Skeletal muscle cell (primary cell): Measurements from ENCODE around the gene LMNA.

Experiments
- DNase-seq: peaks from one replicate; pipeline ENCODE4 v3.0.0-alpha.2; 2010; ENCODE audit warnings: low read depth
- H3K4me3 ChIP-seq: 2 replicates; pipeline ENCODE4 v1.5.1; 2011; ENCODE audit warnings: low read depth, mild to moderate bottlenecking, control low read depth, low read length, moderate library complexity

The LMNA gene

DNA sequence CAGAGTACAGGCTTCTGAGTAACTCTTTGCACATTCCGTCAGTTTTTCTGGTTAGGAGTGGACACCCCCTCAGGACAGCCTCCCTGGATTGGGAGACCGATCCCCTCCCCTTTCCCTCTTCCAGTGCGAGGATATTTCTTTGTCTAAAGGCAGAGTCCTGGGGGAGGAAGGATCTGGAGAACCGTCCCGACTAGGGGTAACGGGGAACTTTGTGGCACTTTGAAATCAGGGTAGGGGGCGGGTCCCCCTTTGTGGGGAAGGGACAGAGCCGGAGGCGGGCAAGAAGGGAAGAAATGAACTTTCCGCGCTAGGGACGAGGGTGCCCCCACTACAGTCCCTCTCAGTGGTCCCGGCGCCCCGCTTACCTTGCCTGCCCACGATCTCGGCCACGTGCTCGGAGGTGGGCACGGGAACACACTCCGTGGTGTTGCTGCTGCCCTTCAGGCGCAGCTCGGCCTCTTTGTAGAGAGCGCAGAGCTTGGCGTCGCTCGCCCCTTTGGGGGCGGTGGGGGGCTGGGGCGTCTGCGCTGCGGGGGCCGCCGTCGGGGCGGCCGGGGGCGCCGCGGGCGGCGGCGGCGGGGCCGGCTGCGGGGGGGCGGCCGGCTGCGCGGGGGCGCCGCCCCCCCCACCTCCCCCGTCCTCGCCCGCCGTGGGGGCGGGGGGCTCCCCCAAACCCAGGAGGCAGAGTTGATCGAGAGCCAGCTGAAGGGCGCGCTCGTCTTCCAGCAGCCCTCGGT, 33.2 kb upstream of the LMNA start:
- no peak for DNase-seq

DNA sequence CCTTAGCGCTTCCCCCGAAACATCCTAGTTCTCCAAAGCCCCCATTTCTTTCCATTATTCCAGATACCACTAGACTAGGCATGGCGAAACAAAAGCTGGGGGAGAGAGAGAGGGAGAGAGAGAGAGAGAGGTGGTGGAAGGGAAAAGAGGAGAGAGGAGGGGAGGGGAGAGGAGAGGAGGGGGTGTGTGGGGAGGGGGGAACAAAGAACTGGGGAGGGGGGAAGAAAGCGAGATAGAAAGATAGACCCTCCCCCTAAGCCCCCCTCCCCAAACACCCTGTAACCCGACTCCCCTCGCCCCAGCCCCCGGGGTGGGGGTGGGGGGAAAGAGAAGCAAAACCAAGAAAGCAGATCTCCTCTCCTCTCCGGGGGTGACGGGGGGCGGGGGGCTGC, 32.6 kb upstream of the LMNA start:
- no peak for DNase-seq
- peak overlapping the region; percentile 85 for H3K4me3 ChIP-seq

More for the DNA sequence above, 33.2 kb upstream of the LMNA start:
- peak overlapping the region; percentile 85 for H3K4me3 ChIP-seq

DNA sequence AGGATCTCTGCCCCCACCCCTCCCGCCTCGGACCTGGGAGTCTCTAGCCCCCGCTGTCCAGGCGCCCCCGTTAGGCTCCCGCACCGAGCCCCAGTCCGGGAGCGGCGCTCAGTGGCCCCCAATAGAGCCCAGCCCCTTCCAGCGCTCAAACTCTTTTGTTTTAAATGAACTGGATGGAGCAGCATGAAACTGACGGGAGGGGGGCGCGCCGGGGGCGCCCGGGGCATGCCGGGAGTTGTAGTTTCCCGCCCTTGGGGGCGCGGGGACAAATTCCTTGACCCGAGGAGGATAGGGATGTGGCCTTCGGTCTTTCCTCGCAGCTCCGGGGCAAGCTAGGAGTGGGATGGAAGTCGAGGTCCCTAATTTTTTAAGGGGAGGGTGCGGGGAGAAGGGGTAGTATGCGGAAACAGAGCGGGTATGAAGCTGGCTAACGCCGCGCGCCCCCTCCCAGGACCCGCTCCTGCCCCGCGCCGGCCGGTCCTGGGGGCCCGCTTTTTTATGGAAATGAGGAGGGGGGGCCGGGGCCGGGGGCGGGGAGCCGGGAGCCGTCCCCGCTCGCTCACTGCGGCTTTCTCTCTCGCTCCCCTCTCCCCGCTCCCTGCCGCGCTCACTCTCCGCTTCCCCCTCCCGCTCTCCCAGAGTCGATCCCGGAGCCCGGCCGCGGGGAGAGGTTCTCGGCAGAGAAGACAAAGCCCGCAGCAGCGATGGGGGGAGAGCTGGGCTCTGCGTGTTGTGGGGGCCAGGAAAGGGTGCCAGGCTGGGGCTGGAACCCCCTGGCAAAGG, 32.0 kb upstream of the LMNA start, which contains the start of gene MEX3A:
MEX3A (minus strand) TSS at position 157 of the 783 bp plus-strand sequence. CDS start 467 bp downstream, outside the sequence.
- H3K4me3 ChIP-seq: peak within 1 kb of the TSS; percentile 85
- DNase-seq: no peak

- peak overlapping the region; percentile 85 for H3K4me3 ChIP-seq
Measured at GRCh38 chr1:156083800-156084790, 30.4 kb upstream of the LMNA start.

DNA sequence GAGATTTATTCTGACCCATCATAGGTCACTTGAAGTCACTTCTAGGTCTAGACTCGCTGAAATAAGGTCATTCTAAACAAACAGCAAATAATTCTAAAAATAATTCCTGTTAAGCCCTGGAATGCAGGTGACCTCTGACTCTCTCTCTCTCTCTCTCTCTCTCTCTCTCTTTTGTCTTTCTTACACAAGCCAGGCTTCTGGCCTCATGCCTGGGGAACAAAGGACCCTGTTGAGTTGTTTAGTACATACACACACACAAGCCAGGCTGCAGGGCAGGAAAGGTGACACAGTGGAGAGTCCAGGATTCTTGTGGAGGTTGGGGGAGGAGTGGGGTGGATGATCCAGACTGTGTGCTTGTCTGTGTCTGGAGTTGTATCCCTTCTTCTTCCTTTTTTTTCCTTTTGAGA, 28.3 kb upstream of the LMNA start:
- no peak overlapping the region for H3K4me3 ChIP-seq
- DNase-seq: peak; percentile 62

More at GRCh38 chr1:156083800-156084790, 30.4 kb upstream of the LMNA start:
- DNase-seq: no peak

DNA sequence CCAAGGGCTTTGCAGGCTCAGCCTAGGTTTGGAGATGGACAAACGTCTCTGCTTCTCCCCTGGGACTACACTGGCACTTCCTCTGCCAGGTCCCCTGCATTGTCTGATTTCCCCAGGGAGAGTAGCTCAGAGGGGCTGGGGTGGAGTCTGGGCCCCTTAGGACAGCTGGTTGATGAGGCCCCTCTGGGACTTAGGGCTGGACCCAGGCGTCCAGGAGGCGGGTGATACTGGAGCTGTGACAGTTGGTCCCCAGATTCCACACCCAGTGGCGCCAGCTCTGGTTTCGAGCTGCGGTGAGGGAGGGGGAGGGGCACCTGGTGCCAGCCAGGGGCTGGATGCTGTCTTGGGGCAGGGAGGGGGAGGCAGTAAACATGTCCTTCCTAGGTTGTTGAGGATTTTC, 24.8 kb upstream of the LMNA start:
- DNase-seq: no peak
- H3K4me3 ChIP-seq: no peak overlapping the region

- H3K4me3 ChIP-seq: no peak overlapping the region
- DNase-seq: no peak
Measured at GRCh38 chr1:156090138-156090839, 24.2 kb upstream of the LMNA start.

DNA sequence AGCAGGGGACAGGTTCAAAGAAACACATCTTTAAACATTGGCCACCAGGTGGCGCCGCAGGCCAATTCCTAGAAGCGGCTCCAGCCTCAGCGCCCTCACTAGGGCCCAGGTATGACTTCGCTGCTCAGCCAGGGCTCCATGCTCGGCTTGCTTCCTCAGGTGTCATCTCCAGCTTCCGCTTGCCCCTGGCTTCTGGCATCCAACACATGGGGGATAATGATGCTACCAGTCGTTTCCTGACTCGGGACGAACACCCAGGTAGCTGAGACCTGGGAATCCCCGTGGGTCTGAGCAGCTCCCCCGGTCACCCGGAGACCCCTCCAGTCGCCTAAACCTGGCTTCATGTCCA, 23.7 kb upstream of the LMNA start:
- no peak overlapping the region for H3K4me3 ChIP-seq
- DNase-seq: no peak

DNA sequence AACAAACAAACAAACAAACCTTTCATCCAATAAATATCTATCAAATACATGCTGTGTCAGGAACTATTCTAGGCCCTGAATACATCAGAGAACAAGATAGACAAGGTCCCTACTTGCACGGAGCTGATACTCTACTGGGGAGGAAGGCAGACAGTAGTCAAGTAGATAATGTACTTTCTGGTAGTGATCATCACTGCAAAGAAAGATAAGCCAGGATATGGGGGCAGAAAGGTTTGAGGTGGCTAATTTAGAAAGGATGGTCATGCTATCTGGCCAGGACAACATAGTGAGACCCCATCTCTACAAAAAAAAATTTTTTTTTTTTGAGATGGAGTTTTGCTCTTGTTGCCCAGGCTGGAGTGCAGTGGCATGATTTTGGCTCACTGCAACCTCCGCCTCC, 22.9 kb upstream of the LMNA start:
- no peak overlapping the region for H3K4me3 ChIP-seq
- DNase-seq: no peak

DNA sequence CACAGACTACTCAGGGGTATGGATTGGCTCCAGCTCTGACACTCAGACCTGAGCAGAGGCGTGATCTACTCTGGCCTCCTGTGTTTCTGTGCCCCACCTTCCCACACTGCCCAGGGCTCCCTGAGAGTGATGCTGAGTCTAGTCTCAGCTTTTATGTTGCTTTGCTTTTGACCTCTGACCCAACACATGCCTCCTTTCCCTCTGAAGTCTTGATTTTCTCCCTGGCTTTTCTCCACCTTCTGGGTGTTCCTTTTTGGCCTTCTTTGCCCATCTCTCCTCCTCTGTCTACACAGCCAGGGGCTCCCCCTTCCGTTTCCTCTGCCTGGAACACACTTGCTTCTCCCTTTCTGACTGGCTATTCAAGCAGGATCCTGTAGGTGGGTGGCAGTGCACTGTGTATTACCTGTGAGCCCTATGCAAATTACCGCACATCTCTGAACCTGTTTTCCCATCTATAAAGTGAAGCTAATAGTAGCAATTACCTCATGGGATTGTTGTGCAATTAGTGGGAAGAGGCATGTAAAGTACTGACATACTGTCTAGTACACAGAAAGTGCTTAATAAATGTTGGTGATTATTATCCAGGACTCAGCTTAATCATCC, 18.5 kb upstream of the LMNA start:
- DNase-seq: no peak

GRCh38 chr1:156096640-156097391, 17.7 kb upstream of the LMNA start:
- H3K4me3 ChIP-seq: no peak overlapping the region

More for the DNA sequence above, 18.5 kb upstream of the LMNA start:
- H3K4me3 ChIP-seq: no peak overlapping the region

GRCh38 chr1:156097499-156098178, 16.9 kb upstream of the LMNA start:
- no peak for DNase-seq
- no peak overlapping the region for H3K4me3 ChIP-seq

More at GRCh38 chr1:156096640-156097391, 17.7 kb upstream of the LMNA start:
- no peak for DNase-seq

- H3K4me3 ChIP-seq: no peak overlapping the region
- DNase-seq: no peak
Measured at GRCh38 chr1:156098784-156099183, 15.7 kb upstream of the LMNA start.

- H3K4me3 ChIP-seq: no peak overlapping the region
- DNase-seq: no peak
Measured at GRCh38 chr1:156099282-156099681, 15.2 kb upstream of the LMNA start.

- no peak overlapping the region for H3K4me3 ChIP-seq
- DNase-seq: no peak
Measured at GRCh38 chr1:156100205-156100995, 14.1 kb upstream of the LMNA start.

DNA sequence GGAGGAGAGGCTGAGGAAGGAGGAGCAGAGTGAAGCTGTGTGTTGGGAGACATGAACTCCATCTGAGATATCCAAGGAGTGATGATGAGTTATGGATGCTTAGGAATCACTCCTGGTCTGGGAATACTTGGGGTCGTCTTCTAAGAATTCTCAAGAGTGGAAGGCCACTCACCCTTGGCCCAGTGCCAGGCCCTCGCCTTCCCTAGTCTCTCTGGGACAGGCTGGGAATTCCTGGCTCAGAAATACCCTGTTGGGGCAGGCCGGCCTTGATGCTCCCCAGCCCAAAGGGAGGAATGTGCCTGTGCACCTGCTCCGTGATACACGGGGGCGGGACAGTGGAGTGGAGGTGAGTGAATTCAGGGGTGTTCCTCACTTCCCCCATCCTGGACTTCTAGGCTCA, 12.6 kb upstream of the LMNA start:
- no peak for DNase-seq
- no peak overlapping the region for H3K4me3 ChIP-seq
